ENCODE measurements around the gene NPPB.

DNA sequence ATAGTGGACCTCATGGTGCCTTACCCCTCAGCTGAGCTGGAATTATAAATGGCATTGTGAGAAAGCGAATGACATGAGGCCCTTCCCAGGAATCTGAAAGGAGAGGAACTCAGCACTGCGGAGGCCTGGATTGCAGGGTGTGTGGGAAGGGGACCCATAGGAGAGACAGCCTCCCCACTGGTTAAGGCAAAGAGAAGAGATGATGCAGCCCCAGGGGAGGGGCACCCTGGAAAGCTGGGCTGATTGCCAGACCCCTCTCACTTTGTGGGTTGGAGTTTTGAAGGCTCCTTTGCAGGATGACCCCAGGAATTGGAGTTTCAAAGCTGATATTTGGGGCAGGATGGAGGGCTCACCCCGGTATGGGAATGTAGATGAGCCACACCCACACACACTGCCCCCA lies 2.0 kb downstream of the NPPB start:
- TF ChIP-seq, protein P1, sequence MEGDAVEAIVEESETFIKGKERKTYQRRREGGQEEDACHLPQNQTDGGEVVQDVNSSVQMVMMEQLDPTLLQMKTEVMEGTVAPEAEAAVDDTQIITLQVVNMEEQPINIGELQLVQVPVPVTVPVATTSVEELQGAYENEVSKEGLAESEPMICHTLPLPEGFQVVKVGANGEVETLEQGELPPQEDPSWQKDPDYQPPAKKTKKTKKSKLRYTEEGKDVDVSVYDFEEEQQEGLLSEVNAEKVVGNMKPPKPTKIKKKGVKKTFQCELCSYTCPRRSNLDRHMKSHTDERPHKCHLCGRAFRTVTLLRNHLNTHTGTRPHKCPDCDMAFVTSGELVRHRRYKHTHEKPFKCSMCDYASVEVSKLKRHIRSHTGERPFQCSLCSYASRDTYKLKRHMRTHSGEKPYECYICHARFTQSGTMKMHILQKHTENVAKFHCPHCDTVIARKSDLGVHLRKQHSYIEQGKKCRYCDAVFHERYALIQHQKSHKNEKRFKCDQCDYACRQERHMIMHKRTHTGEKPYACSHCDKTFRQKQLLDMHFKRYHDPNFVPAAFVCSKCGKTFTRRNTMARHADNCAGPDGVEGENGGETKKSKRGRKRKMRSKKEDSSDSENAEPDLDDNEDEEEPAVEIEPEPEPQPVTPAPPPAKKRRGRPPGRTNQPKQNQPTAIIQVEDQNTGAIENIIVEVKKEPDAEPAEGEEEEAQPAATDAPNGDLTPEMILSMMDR (IDR thresholded peaks at IDR 0.05), result no peak
- TF ChIP-seq POLR2A (IDR thresholded peaks at IDR 0.05), result no peak
- no peak for TF ChIP-seq EP300 (IDR thresholded peaks at IDR 0.05)

Data from sigmoid colon (tissue), 4 donors.